Right forelimb (tissue), 1 donor: ENCODE data around the gene SLC1A7.

Source experiments
- DNase-seq: peaks from one replicate; pipeline ENCODE4 v3.0.0-alpha.2; 2018

The SLC1A7 gene

GRCh38 chr1:53114581-53115400 lies 27.6 kb downstream of the SLC1A7 start:
- DNase-seq = no peak

DNA sequence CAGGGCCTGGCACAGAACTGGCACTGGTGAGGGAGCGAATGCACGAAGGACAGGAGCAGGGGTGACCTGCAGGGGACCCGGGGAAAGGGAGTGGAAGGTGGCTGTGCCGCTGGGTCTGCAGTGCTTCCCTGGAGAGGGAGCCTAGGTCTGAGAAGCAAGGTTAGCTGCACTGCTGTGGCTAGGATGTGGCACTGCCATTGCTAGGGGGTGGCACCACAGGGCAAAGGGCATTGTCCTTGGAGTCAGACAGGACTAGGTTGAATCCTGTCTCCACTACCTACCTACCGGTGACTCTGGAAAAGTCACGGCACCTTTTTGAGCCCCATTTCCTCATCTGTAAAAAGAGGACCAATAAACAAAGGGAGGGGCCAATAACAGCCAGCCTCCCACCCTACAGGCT lies 28.3 kb downstream of the SLC1A7 start:
- DNase-seq = no peak

GRCh38 chr1:53112861-53113260 lies 29.6 kb downstream of the SLC1A7 start:
- DNase-seq = no peak

- DNase-seq = no peak
Measured at GRCh38 chr1:53112271-53112774, 30.1 kb downstream of the SLC1A7 start.

DNA sequence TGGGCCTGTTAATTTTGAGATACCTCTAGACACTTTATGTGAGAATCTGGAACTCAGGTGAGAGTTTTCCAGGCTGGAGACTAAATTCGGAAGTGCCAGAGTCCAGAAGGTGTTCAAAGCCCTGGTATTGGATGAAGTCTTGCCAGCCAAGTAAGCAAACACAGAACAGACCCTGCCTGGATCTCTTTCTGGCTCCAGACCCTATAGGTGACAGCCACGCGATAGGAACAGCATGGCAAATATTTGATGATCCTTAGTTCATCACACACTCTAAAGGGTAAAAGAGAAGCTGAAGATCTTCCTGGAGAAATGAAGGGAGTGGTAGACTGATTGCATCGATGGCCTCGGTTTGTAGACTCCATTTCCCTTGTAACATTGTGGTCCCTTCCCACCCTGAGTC lies 30.7 kb downstream of the SLC1A7 start:
- DNase-seq = no peak

- no peak for DNase-seq
Measured at GRCh38 chr1:53111073-53111556, 31.3 kb downstream of the SLC1A7 start.

GRCh38 chr1:53110370-53111072 lies 31.9 kb downstream of the SLC1A7 start:
- DNase-seq = no peak

DNA sequence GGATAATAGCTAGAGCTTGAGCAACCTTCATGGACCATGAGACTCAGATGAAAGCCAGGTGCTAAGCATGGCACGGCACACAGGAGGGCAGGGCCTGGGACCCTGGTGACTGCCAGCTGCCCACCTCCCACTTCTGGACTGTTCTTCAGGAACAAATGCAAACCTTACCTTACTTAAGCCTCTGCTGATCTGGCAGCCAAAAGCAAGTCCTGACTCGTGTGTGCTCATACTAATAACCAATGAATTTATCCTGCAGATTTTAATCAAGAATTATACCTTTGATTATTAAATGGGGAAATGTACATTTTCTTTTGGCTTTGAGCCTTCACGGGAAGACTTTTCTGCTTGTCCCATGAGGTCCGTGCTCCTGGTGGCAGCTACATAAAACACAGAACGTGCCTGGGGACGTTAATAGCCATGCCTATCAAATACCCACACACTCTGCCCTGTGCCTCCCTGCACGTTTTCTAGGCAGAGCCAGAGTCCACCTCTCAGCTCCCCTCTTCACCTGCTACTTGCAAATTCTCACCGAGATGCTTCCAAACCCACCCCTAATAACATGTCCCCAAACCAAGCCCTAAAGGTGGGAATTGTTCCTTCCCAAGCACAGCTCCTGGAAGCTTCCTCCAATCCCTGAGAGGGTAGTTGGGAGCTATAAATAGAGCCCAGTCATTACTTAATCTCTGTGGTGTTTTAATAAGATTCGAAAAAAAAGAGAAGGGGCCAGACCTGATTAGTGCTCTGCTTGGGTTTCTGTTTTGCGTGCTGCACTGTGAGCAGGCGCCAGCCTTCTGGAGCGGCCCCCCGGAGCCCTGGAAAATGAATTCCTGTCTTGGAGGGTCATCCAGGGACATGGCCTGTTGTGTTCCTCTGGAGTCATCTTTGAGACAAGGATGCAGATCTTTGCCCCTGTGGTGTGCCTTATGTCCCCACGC lies 33.5 kb downstream of the SLC1A7 start:
- no peak for DNase-seq

DNA sequence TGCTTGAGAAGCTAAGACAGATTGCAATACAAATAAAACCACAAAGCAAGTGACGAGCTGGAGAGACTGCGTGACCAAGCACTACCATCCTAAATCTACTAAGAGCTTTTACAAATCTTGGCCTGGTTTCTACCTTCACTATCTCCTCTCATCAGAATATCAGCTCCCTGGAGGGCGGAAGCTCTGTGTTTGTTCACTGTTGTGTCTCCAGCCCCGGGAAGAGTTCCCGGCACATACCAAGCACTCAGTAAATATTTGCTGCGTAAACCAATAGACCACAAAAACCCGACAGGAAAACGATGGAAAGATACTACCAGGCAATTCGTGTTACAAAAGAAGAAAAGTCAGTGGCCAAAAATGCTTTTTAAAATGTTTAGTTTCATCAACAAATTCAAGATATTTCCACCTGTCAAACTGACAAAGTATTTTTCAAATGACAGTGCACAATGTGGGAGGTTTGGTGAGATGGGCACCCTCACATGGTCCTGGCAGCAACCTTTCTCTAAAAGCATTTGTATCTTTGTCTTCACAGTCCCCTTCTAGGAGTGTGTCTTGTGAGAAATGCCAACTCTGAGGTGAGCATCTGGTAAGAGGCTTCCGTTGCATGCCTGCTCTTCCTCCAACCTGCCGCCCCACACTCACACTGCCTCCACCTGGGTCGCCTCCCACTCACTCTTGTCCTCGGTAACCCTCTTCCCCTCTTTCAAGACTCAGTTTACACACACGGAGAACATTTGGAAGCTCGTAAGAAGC lies 34.7 kb downstream of the SLC1A7 start:
- no peak for DNase-seq

GRCh38 chr1:53107090-53107489 lies 35.3 kb downstream of the SLC1A7 start:
- no peak for DNase-seq

GRCh38 chr1:53104289-53104913 lies 38.0 kb downstream of the SLC1A7 start:
- no peak for DNase-seq

DNA sequence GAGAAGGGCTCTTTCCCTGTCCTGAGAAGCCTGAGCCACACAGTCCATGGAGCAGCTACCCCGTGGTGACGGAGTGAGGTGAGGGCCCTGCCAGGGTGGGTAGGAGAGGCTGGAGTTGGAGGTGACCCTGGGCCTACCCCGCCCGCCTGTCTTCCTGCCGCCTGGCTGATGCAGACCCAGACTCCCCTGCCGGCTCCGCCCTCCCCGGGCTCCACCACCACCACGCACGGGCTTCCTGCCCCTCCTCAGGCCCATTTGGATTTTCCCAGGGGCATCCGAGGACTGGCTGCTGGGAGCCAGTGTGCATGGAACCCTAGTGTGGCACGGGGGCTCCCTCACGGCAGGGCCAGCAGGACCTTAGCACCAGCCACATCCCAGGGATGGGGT lies 47.9 kb downstream of the SLC1A7 start:
- no peak for DNase-seq

- DNase-seq = no peak
Measured at GRCh38 chr1:53093778-53094532, 48.5 kb downstream of the SLC1A7 start.

- no peak for DNase-seq
Measured at GRCh38 chr1:53093451-53093754, 49.0 kb downstream of the SLC1A7 start.

- no peak for DNase-seq
Measured at GRCh38 chr1:53092659-53093450, 49.6 kb downstream of the SLC1A7 start.

GRCh38 chr1:53091841-53092645 lies 50.4 kb downstream of the SLC1A7 start:
- no peak for DNase-seq

GRCh38 chr1:53090227-53091147 lies 52.0 kb downstream of the SLC1A7 start:
- DNase-seq = no peak
